Activated CD8-positive, alpha-beta memory T cell treated with anti-CD3 and anti-CD28 coated beads for 1 hour (primary cell): Measurements from ENCODE around the gene NCEH1.

Experiments
- DNase-seq, 2 donors: peaks; one replicate each; pipeline ENCODE4 v3.0.0-alpha.2; 2020; ENCODE audit warnings: low read depth in 1 of 2; ENCODE audit errors: extremely low read depth in 1 of 2

NCEH1 gene

DNA sequence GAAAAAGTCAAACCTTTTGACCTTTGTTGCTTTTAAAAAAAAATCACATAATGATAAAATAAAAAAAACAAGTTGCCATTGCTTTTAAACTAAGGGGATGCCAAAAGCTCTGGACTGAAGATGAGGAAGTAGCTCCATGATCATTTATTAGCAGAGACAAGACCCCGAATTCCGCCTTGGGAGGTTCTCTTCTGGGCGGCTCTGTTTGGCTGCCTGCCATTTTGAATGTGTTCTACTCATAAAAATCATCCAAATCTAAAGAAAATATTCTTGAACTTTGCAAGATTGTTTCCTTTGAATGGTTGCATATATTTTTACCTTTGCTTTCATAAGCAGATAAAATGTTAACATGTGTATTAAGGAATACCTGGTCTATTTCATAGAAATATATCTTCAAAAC is 63.8 kb downstream of the NCEH1 start:
- DNase-seq = no peak

DNA sequence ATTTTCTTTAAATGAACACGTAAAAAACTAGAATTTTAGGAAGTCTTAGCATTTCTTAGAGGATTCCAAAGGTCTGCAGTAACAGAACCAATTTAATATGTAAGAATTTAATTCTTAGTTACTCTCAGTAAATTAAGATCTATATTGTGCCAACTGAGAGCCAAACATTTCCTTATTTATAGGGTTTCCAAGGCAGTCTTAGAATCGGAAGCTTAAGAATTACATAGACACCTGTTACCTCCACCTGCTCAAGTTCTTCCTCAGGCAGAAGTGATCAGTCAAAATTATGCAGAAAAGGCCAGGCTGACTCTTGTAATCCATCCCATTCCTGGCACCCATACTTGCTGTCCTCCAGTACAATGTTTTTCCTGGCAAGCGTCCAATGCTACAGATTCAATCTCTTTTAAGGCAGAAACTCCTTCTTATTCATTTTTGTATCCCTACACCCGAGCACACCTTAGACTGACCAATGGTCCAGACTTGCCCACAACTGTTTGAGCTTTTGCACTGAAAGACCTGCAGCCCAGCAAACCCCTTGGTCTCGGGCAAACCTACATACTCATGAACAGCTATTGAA is 64.3 kb downstream of the NCEH1 start:
- no peak for DNase-seq

DNA sequence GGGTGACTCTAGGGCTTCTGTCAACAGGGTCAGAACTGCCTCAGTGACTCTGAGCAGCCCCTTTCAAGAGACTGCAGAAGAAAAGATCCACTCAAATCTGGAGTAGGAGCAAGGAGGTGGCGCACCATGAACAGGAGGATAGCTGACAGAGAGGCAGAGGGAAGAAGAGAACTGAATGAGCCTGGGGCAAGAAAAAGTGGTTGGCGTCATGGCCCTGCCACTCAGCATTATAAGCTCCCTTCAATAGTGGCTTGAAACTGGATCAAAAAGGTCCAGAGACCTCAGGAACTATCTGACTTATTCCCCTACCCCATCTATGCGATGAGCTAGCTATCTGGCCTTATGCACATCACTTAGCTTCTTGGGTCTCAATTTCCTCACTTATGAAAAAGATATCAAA is 66.6 kb downstream of the NCEH1 start:
- no peak for DNase-seq

DNA sequence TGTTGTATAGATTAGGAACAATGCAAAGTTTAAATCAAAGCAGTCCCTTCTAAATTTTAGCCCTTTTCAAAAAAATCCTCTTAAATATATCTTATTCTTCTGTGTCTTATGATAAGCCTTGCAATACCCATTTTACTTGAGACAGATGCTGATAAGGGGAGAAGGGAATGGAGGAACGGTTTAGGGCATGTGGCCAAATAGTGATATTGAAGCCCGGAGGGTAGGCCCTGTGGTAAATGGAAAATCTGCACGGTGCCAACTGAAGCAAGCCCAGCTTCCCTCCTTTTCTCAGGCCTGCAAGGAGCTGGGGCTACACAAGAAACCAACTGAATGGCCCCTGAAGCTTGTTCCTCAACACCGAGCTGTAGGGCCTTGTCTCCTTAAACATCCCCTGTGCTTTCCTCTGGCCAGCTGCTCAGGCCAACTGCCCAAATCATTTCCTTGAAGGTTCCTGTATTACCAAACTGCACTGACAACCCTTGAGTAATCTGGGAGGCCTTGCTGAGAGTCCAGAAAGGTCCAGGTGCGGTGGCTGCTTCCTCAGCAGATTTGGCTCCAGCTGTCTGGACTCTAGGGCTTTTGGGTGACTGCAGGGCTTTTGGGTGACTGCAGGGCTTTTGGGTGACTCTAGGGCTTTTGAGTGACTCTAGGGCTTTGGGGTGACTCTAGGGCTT is 67.2 kb downstream of the NCEH1 start:
- DNase-seq = no peak

DNA sequence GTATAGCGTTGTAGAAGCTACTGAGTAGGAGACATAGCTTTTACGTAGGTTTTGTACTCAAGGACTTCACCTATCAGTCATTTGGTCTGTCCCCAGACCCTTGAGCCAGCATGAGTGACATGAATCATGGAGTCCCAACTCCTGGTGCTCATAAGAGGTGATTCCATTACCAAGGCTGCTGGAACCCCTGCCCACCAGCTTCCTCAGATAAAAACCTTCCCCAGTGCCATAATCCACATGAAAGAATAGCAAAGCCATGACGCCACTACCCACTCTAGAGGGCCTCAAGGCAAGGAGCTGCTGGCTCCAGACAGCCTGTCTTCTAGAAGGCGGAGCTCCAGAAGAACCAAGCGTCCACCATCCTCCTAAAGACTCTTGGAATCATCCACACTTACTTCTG is 69.6 kb downstream of the NCEH1 start:
- no peak for DNase-seq

DNA sequence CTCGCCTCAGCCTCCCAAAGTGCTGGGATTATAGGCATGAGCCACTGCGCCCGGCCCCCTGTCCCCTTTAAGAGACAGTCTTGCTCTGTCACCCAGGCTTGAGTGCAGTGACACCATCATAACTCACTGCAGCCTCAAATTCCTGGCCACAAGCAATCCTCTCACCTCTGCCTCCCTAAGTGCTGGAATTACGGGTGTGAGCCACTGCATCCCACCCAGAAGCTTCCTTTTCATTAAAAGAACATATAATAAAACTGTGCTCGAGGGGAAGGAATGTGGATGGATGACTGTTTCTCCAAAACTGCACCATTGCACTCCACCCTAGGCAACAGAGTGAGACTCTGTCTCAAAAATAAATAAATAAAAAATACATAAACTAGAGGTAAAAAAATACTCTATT is 70.1 kb downstream of the NCEH1 start:
- DNase-seq = no peak

DNA sequence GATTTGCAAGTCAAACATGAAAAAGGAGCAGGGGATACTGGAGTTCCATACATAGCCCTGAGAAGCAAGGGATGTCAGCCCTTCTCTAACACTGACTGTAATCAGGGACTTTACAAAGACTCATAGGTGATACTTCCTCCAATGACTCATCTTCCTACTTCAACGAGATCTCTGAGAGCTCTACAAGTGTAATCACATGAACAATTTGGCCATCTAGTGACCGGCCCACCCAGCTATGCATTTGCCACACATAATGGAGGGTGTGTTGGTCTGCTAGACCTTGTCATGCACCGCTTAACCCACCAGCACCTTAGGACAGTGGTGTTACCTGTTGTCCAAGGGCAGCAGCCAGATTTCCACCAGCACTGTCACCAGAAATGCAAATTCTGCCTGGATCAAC is 75.3 kb downstream of the NCEH1 start:
- DNase-seq = no peak

DNA sequence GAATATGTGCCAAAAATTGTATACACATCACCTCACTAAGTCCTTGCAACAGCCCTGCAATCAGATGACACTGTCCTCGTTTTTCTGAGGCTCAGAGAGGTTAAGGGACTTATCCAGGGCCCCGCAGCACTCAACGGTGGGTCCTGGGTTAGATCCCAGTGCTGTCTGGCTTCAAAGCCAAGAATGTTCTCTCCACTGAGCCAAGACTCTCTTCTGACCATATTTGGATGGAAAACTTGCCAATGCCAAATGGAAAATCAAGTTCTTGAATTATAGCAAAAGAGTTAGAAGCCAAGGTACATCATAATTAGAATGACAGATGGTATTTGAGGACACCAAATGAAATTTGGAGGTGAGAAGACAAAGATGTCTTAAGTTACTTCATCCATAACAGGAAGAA is 75.9 kb downstream of the NCEH1 start:
- no peak for DNase-seq

DNA sequence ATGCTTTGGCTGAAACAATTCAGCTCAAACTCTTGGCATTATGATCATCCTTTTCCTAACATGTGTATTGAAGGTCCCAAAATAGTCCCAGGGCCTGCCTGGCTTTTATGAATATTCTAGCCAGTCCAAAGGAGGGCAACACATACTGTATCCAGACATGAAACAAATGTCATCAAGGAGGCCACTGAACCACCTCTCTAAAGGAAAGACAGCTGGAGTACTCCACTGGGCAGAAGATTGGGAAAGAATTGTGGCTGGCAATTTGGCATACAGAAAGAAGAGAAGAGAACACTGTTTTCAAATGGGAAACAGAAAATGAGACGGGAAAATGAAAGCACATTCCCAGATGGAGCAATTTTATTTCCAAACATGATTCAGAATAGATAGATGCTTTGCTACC is 80.6 kb downstream of the NCEH1 start:
- no peak for DNase-seq

DNA sequence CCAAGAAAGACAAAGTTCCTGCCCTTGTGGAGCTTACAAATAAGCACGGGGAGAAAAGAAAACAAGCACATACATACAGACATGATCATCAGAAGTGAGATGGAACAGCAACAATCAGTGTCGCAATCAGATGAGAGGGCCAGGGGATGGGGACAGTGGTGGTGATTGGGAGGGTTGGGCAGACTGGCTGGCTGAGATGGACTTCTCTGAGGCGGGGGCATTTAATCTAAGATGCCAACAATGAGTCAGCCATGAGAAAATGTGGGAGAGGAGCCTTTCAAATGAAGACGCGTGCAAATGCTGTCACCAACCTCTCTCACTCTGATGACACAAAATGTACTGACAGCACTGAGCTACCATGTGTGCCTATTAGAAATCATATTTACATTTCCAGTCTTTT is 81.4 kb downstream of the NCEH1 start:
- DNase-seq = no peak

DNA sequence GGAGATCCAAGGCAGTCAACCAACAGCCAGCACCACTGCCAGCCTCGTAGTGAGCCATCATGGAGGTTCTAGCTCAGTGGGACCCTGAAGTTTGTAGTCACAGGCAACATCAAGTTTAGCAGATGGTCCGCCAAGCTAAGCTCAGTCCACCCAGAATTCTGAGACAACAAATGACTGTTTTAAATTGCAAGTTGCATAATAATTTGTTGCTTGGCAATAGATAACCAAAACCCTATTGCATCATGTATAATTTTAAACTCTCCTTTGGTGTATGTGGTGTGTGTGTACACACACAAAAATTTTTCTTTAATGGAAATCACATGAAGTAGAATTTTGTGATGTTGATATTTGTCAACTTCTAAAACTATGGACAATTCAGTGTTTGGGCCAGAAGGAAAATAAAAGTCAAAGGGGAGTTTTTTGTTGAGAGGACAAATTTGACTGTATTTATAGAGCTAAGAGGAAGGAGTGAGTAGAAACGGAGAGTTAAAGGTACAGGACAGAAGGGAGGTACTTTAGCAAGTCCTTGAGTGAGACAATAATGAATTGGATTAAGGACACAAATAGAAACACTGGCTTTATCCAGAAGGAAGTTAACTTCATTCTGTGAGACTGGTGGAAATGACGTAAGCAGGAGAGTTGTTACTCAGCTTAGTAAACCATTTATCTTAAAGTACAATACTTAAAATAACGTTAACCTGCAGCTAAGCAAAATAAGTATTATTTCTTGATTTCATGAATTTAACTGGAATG is 83.6 kb downstream of the NCEH1 start:
- no peak for DNase-seq

DNA sequence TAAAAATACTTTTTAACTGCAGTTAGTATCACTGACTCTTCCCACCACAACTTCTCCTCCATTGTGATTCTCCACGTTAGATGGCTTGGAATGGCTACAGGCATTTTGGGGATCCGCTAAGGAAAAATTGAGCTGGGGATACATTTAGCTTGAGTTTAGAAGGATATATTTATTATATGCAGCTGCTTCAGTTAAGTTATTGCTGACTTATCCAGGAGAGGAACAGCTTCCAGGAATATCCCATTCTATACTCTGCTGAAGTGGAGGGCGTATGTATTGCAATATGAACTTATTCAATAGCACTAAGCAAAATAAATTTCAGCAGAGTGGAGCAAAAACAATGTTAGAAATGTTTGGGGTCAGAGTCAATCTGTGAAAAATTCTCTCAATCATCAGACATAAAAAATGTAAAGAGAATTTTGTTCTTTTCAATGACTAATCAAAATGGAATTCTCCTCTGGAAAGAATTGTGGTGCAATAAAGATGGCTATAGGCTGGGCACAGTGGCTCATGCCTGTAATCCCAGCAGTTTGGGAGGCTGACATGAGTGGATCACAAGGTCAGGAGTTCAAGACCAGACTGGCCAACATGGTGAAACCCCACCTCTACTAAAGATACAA is 84.7 kb downstream of the NCEH1 start:
- no peak for DNase-seq

DNA sequence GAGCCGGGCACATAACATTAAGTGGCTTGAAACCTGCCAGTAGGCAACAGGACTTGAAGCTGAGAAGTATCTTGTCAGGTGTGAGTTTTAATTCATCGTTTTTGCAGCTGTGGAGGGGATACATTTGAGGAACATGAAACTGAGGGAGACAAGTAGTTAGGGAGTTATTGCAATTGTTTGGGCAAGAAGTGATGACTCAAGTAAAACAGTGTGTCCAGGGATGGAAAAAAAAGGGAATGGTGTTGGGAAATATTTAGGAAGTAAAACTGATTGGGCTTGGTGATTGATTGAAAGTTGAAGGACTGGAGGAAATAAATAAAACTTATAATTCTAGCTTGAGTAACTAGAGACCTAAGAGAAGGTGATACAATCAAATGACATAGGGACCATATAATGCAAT is 85.5 kb downstream of the NCEH1 start:
- DNase-seq = no peak

DNA sequence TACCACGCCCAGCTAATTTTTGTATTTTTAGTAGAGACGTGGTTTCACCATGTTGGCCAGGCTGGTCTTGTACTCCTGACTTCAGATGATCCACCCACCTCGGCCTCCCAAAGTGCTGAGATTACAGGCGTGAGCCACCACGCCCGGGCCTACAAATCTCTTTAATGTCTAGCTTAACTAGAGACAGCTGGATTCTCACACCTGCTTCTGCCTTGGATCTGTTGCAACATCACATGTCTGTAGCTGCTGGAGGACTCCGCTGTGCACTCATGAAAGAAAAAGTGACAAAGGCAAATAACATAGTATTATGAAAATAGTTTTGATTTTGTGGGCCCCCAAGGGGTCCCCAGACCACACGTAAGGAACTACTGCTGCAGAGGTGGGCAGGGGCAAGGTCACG is 85.9 kb downstream of the NCEH1 start:
- DNase-seq = no peak

DNA sequence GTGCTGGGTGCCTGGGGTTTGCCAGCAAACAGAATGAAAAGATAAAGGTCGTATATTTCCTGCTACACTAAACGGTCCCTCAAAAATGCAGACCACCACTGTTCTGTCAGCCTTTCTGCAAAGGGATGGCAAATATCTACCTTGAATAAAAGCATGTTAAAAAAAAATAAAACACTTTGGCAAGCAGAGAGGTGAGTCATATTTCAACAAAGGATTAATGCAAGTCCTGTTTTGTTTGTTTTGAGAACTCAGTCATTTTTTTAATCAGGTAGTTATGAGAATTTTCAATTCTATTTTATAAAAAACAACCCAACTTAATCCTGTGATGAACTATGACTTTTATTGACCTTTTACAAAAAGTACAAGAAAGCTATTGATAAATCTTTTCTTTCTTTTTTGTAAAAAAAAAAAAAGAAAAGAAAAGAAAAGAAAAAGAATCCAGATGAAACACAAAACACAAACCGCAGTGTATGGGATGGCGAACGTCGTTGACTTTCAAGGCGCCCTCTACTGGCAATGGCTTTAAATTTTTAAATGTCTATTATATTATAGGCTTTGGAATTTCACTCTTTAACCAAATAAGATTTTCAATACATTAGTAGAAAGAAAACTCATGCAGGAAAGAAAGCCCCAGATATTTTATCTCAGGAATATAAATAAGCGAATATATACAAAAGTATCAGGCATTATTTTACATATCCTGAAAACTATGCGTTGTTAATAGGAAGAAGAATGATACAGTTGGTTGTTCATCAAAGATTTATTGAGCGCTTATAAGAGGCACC is 87.8 kb downstream of the NCEH1 start:
- peak in 1 of 2 donors; percentile 16 for DNase-seq

DNA sequence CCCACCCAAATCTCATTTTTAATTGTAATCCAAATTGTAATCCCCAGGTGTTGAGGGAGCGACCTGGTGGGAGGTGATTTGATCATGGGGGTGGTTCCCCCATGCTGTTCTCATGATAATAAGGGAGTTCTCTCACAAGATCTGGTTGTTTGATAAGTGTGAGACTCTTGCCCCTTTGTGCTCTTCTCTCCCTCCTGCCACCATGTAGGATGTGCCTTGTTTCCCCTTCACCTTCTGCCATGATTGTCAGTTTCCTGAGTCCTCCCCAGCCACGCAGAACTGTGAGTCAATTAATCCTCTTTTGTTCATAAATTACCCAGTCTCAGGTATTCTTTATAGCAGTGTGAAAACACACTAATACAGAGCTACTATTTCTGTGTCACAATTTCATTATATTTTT is 88.7 kb downstream of the NCEH1 start:
- DNase-seq = no peak

DNA sequence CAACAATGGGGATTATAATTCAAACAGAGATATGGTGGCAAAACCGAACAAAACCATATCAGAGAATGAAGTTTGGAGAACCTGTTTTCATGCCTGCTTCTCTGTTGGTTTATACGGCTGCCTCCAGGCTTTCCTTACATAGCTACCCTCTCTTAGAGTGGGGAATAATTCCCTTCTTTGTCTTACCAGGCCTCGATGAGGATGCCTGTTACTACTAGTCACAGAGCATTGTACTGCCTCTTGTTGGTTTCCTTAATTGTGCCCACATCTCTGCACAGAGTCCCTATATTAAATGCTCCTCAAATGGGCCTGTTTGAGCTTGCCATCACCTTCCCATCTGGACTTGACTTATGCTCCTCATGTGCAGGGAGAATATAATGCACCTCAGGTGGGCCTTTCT is 92.9 kb downstream of the NCEH1 start:
- no peak for DNase-seq

DNA sequence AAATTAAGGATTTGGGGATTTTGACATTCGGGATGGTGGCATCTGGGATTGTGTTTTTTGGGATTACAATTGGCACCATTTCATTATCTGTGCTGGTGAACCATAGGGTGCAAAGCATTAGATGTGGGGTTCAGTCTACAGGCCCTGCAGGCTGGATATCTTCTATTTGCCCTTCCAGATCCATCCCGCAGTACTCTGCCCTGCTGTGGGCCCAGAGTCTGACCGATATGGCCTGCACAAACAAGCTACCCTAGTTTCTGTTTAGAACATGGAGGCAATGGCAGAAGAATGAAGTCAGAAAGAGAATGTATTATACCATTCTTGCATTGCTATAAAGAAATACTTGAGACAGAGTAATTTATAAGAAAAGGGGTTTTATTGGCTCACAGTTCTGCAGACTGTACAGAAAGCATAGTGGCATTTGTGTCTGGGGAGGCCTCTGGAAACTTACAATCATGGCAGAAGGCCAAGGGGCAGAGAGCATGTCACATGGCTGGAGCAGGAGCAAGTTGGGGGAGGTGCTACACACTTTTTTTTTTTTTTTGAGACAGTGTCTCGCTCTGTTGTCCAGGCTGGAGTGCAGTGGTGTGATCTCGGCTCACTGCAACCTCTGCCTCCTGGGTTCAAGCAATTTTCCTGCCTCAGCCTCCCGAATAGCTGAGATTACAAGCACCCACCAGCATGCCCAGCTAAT is 93.7 kb downstream of the NCEH1 start:
- DNase-seq = no peak

DNA sequence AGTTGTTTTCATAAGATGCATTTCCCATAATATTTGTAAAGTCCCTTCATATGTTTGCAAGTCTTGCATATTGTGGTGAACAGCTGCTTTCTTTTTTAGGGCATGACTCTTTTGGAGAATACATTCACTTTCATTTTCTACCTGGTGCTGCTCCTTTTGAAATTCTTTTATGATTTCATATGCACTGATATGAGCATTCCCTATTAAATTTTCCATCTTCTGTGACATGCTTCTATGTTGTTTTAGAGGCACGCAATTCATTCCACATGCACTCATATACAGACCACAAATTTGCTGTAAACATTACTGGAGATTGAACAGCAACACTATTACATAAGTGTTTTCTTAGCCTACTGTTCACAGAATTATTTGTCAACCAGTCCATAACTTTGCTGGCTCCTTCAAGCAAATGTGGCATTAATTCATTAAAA is 94.8 kb downstream of the NCEH1 start:
- DNase-seq = no peak

DNA sequence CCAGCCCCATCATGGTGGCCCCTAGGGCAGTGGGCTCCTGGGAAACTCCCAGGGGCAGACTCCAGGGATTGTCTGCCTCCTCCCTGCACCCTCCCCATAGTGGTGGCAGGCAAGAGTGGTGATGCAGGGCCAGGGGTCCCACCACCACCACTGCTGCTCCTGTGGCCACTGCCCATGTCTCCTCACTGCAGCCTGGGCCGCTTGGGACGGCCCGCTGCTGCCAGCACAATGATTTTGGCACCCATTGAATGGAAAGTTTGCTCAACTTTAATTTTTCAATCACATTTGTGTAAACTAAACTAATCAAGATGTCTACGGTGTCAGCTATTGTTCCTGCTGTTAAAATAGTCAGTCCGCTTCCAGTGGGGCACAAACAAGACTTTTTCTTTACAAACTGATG is 95.6 kb downstream of the NCEH1 start:
- no peak for DNase-seq
